Activated CD8-positive, alpha-beta memory T cell treated with anti-CD3 and anti-CD28 coated beads, Interleukin-2, amount 50 U/mL, for 24 hours (primary cell): Measurements from ENCODE around the gene OR52W1.

ENCODE experiments used
- DNase-seq: peaks from one replicate; pipeline ENCODE4 v3.0.0-alpha.2; 2020; ENCODE audit errors: extremely low read depth

Gene OR52W1

DNA sequence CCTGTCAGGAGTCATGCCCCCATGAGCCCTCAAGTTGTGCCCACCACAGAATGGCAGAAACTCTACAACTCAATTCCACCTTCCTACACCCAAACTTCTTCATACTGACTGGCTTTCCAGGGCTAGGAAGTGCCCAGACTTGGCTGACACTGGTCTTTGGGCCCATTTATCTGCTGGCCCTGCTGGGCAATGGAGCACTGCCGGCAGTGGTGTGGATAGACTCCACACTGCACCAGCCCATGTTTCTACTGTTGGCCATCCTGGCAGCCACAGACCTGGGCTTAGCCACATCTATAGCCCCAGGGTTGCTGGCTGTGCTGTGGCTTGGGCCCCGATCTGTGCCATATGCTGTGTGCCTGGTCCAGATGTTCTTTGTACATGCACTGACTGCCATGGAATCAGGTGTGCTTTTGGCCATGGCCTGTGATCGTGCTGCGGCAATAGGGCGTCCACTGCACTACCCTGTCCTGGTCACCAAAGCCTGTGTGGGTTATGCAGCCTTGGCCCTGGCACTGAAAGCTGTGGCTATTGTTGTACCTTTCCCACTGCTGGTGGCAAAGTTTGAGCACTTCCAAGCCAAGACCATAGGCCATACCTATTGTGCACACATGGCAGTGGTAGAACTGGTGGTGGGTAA is at the start of gene OR52W1:
Gene OR52W1 (plus strand): TSS at position 51 of the 637 bp plus-strand sequence. CDS start 0 bp downstream, at position 51.
- no peak for DNase-seq

DNA sequence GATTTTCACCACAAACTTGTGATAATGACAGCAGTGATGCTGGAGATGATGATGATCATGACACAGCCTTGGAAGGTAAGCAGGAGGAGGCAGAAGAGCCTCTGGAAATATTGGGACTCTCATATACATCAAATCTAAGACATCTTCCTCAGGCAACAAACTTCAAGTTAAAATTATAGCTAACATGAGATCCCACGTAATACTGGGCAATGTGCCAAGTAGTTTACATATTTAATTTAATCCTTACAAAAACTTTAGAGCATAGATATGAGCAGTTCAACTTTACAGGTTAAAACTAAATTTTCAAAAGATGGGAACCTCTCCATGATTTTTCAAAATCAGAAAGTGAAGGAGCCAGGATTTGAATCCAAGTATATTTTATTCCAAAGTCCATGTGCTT is 47.9 kb upstream of the OR52W1 start:
- DNase-seq = no peak

- DNase-seq = no peak
Measured at GRCh38 chr11:6152126-6152525, 46.9 kb upstream of the OR52W1 start.

DNA sequence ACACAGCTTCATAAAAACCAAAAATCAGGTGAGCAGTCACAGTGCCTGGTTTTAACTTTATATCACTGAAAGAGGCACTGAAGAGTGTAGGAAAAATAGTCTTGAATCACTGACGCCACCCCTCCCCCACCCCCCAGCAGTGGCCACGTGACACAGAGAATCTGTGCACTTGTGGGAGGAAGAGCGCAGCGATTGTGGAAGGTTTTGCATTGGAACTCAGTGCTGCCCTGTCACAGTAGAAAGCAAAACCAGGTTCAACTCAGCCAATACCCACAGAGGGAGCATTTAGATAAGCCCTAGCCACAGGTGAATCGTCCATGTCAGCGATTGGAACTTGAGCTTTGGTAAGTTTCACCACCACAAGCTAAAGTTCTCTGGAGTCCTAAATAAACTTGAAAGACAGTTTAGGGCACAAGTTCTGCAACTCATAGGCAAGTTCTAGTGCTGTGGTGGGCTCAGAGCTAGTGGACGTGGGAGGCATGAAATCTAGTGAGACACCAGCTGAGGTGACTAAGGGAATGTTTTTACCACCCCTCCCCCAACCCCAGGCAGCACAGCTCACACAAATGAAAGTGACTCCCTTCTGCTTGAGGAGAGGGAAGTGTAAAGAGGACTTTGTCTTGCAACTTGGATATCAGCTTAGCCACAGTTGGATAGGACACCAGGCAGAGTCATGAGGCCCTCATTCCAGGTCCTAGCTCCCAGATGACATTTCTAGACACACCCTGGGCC is 42.2 kb upstream of the OR52W1 start:
- no peak for DNase-seq

DNA sequence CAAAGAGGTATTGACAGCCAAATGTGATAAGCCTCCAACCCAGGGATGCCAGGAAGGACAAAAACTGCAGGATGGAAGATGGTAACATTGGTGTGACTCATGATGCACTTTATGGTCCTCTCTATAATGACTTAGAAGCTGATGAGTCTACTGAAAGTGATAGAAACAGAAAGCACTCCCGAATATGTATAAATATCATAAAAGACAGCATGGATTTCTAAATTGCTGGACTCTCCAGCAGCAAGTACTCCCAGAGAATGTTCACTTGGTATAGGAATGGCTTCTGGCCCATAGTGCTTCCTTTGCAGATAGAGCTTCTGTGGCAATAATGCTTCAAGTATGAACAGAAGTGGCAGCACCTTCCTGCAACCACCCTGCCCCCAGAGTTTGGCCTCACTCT is 28.8 kb upstream of the OR52W1 start, which contains the start of gene OR52B2:
Gene OR52B2 (minus strand): TSS at position 101 of the 400 bp plus-strand sequence. CDS start 0 bp downstream, at position 101.
- DNase-seq = no peak

DNA sequence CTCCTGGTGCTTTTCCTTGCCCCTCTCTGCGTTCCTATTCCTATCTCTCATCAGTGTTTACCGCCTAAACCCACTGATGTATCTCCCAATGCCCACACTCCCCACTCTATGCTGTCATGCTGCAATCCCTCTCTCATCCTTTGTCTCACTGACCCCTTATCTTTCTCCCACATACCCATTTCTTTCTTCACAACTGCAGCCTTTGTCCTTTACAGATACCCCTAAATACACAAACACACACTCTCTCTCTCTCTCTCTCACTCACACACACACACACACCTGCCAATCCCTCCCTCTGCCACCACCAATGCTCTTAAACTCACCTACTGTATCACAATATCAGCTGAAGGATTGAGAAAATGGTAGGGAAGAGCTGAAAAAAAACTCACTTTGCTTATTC is 23.6 kb upstream of the OR52W1 start:
- no peak for DNase-seq

GRCh38 chr11:6191742-6192141 is 7.3 kb upstream of the OR52W1 start:
- DNase-seq = no peak

DNA sequence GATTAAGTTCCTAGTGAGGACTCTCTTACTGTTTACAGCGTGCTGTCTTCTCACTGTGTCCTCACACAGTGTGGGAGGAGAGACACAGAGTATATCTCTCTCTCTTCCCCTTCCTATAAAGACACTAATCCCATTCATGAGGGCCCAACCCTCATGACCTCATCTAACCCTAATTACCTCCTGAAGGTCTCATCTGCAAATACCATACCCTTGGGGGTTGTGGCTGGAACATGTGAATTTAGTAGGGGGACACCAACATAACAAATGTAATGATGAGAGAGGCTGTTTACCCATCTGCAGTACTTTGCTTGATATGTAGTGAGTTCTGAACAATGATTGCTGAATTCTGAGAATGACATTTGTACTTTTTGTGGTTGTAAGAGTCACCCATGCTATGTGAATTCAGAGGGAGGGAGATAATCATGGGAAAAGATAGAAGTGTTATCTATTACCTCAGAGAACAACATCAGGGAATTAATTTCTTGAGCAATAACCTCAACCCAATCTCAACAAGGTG is 4.9 kb upstream of the OR52W1 start:
- no peak for DNase-seq

GRCh38 chr11:6196396-6196795 is 2.6 kb upstream of the OR52W1 start:
- no peak for DNase-seq

DNA sequence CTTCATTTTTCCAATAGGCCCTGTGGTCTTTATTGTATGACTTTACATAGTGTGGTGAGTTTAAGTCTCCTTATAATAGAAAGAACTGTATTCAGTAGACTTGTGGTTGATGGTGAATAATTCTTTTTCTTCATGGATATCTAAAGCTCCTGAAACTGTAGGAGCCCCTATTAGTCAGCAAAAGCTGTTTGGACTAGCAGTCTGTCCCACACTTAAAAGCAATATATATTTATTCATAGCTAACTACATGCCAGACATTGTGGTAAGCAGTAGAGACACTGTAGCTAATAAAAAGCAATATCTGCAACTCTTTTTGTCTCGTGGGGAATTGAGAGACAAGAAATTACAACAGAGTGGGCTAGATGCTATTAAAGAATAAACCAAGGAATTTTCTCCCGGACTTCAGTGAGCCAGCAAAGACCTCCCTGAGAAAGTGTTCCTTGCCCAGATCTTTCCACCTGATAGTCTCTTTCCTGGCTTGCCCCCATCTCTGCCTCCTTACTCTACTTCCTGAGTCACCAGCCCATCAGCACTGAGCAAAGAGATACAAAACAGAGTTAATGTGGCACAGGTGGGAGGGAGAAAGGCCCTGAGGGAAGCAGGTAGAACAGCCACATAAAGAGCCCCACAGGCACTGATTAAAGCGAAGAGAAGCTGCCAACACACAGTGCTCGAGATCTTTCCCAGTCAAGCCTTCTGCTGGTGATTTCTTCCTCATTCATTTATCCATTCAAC is 1.4 kb upstream of the OR52W1 start:
- no peak for DNase-seq

DNA sequence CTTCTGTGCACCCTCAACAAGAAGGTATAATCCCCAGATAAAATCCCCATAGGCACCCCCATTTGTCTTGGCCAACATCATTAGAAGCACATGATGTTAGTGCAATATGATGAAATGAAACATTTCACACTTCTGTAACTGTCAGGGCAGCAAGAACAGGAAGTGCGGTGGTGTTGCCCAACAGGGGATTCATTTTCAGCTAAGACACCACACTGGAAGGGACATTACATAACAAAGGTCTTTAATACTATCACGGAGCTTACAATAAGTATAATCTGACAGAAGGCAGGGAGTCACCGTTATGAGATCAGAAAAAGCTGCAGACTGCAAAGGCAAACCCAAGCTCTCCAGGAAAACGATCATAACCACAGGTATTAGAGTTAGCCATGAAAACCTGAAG is 2.0 kb downstream of the OR52W1 start:
- DNase-seq = no peak

DNA sequence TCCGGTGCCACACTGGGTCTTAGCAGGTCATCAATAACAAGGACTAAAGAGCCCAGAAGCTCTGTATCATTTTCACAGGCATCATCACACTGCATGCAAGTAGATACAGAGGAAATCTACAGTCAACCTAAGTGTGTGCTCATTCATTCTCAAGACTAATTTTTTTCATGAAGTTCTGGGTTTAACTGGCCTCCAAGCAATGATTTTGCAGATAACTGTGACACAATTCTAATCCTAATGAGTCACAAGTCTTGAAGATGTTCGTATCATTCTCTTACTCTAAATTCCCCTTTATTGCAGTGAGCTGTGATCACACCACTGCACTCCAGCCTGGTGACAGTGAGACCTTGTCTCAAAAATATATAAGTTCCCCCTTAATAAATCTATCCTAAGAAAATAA is 2.5 kb downstream of the OR52W1 start:
- no peak for DNase-seq

- no peak for DNase-seq
Measured at GRCh38 chr11:6202041-6202440, 3.0 kb downstream of the OR52W1 start.

GRCh38 chr11:6203327-6203726 is 4.3 kb downstream of the OR52W1 start:
- DNase-seq = no peak

GRCh38 chr11:6204706-6205105 is 5.7 kb downstream of the OR52W1 start:
- no peak for DNase-seq

- DNase-seq = no peak
Measured at GRCh38 chr11:6205366-6205765, 6.3 kb downstream of the OR52W1 start, which contains the start of gene C11orf42. TSS of gene C11orf42 (plus strand) at chr11:6205557. CDS start at chr11:6205616, 59 bp downstream.

GRCh38 chr11:6206456-6207180 is 7.6 kb downstream of the OR52W1 start:
- no peak for DNase-seq

DNA sequence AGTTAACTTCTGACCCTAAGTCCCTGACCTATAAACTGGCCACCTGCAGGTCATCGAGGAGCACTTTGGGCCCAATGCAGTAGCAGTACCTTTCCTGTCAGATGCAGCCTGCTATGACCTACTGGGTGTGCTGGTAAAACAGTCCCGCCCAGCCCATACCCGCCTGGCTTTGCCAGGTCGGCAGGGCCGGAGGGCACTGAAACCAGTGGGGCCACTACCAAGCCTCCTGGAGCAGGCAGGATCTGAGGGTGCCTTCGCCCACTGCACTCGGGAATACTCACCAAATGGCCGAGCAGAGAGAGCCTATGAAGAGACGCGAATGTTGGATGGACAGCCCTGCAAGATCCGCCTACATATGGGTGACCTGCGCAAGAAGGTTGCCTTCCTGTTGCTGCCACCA is 10.8 kb downstream of the OR52W1 start:
- DNase-seq = no peak

DNA sequence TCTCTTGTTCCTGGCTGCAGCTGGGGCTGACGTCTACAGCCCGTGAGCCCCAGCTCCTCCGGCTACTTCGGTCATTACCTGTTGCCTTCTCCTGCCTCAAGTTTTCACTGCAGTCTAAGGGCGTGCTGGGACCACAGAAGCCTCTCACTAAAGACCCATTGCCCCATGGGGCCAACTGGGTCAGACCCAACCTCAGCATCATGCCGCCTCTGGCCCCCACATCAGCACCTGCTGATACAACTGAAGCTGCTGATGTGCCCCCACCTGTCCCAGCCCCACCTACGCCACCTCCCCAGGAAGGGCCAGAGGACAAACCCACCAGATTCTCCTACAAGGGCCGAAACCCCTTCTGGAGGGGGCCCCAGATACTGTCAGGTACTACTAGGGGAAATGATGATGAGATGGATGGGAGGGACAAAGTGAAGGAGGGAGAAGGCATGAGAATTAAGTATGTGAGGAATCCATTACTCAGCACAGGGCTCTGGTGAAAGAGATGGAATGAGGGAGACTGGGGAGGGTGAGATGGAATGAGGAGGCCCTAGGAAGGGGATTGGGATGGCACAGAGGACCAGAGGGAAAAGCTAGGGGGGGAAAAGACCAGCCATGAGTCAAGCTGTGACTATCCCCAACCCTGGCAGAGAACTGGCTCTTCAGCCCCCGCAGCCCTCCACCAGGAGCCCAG is 11.4 kb downstream of the OR52W1 start:
- no peak for DNase-seq

- no peak for DNase-seq
Measured at GRCh38 chr11:6214530-6214929, 15.5 kb downstream of the OR52W1 start.

GRCh38 chr11:6216501-6216900 is 17.5 kb downstream of the OR52W1 start:
- no peak for DNase-seq
